Trophoblast cell (in vitro differentiated cells and primary cell): Measurements from ENCODE around the gene YY1.
"Not testable (repeated sequence)": the region's sequence is repeated elsewhere in the genome, so short reads cannot be mapped to it uniquely, and the experiment has no call there.

ENCODE experiments used
- DNase-seq, 2 donors: peaks; one replicate each; pipeline ENCODE4 v3.0.0-alpha.2; 2016
- H2AFZ ChIP-seq: 2 replicates; pipeline ENCODE4 v1.6.1; 2013; ENCODE audit warnings: low read length, moderate library complexity, mild to moderate bottlenecking; ENCODE audit not compliant: insufficient read depth, poor library complexity
- H2AK5ac ChIP-seq: 2 replicates; pipeline ENCODE4 v1.6.1; 2013; ENCODE audit warnings: mild to moderate bottlenecking, low read length
- H2BK120ac ChIP-seq: 2 replicates; pipeline ENCODE4 v1.6.1; 2013; ENCODE audit warnings: low read length, mild to moderate bottlenecking, moderate library complexity; ENCODE audit not compliant: insufficient read depth, poor library complexity
- H2BK12ac ChIP-seq: 2 replicates; pipeline ENCODE4 v1.6.1; 2013; ENCODE audit warnings: mild to moderate bottlenecking, low read length, moderate library complexity
- H2BK5ac ChIP-seq: 2 replicates; pipeline ENCODE4 v1.6.1; 2013; ENCODE audit warnings: low read length, low read depth, moderate library complexity, mild to moderate bottlenecking; ENCODE audit not compliant: poor library complexity
- H3K14ac ChIP-seq: 2 replicates; pipeline ENCODE4 v1.6.1; 2013; ENCODE audit warnings: mild to moderate bottlenecking, low read length
- H3K18ac ChIP-seq: 2 replicates; pipeline ENCODE4 v1.6.1; 2013; ENCODE audit warnings: mild to moderate bottlenecking, low read length
- H3K23ac ChIP-seq: 2 replicates; pipeline ENCODE4 v1.6.1; 2013; ENCODE audit warnings: low read length
- H3K27ac ChIP-seq: 2 replicates; pipeline ENCODE4 v1.5.1; 2013; ENCODE audit warnings: low read depth, mild to moderate bottlenecking, inconsistent platforms, low read length, moderate library complexity
- H3K27me3 ChIP-seq: 2 replicates; pipeline ENCODE4 v1.6.1; 2013; ENCODE audit warnings: inconsistent platforms, mild to moderate bottlenecking, low read length, moderate library complexity; ENCODE audit not compliant: insufficient read depth
- H3K36me3 ChIP-seq, 2 experiments: 1 replicate in 1 of 2; 2 replicates in 1 of 2; pipeline ENCODE4 v1.6.1; 2013; ENCODE audit warnings: low read length in 2 of 2, mild to moderate bottlenecking in 2 of 2, moderate library complexity in 1 of 2; ENCODE audit not compliant: insufficient read depth in 2 of 2, control insufficient read depth in 1 of 2
- H3K4ac ChIP-seq: 2 replicates; pipeline ENCODE4 v1.6.1; 2013; ENCODE audit warnings: low read depth, mild to moderate bottlenecking, low read length, moderate library complexity
- H3K4me1 ChIP-seq, 2 experiments: 1 replicate in 1 of 2; 2 replicates in 1 of 2; pipeline ENCODE4 v1.6.1; 2013; ENCODE audit warnings: low read length in 2 of 2, mild to moderate bottlenecking in 2 of 2, moderate library complexity in 1 of 2; ENCODE audit not compliant: insufficient read depth in 2 of 2, control insufficient read depth in 1 of 2
- H3K4me2 ChIP-seq: 2 replicates; pipeline ENCODE4 v1.6.1; 2013; ENCODE audit warnings: inconsistent platforms, mild to moderate bottlenecking, low read length, moderate library complexity
- H3K4me3 ChIP-seq: 2 replicates; pipeline ENCODE4 v1.5.1; 2013; ENCODE audit warnings: mild to moderate bottlenecking, low read depth, low read length, inconsistent platforms
- H3K79me1 ChIP-seq: one replicate; pipeline ENCODE4 v1.6.1; 2013; ENCODE audit warnings: low read length
- H3K79me2 ChIP-seq: 2 replicates; pipeline ENCODE4 v1.6.1; 2013; ENCODE audit warnings: low read length, mild to moderate bottlenecking; ENCODE audit not compliant: control insufficient read depth, insufficient read depth, poor library complexity
- H3K9ac ChIP-seq: 2 replicates; pipeline ENCODE4 v1.6.1; 2013; ENCODE audit warnings: mild to moderate bottlenecking, low read length
- H3K9me3 ChIP-seq: 2 replicates; pipeline ENCODE4 v1.6.1; 2013; ENCODE audit warnings: low read depth, mild to moderate bottlenecking, control low read depth, inconsistent platforms, low read length; ENCODE audit not compliant: insufficient read depth
- H4K12ac ChIP-seq: 2 replicates; pipeline ENCODE4 v1.6.1; 2013; ENCODE audit warnings: low read depth, mild to moderate bottlenecking, low read length, moderate library complexity
- H4K8ac ChIP-seq: 2 replicates; pipeline ENCODE4 v1.6.1; 2013; ENCODE audit warnings: low read depth, mild to moderate bottlenecking, low read length, moderate library complexity
- H4K91ac ChIP-seq: one replicate; pipeline ENCODE4 v1.6.1; 2013; ENCODE audit warnings: low read depth, mild to moderate bottlenecking, low read length, moderate library complexity
- WGBS: extraction: QIAGEN DNeasy Blood & Tissue Kit; methylation state at CpG from one replicate; pipeline ENCODE4 v1.1.7; 2013; ENCODE audit warnings: missing lambda C conversion rate; ENCODE audit not compliant: insufficient read length, insufficient coverage; ENCODE audit errors: extremely low coverage; 5-methylcytosine and 5-hydroxymethylcytosine counted together

Gene YY1

GRCh38 chr14:100204835-100205167 lies 34.1 kb upstream of the YY1 start:
- not testable (repeated sequence) for DNase-seq, H3K79me2 ChIP-seq, H3K4ac ChIP-seq, H4K91ac ChIP-seq, H3K4me1 ChIP-seq, H3K9ac ChIP-seq, H3K79me1 ChIP-seq, H2AK5ac ChIP-seq, H2BK120ac ChIP-seq, H3K14ac ChIP-seq, H3K36me3 ChIP-seq, H3K27me3 ChIP-seq, H3K23ac ChIP-seq, H2BK5ac ChIP-seq, H3K4me3 ChIP-seq, H3K18ac ChIP-seq, H3K9me3 ChIP-seq, H2AFZ ChIP-seq, H3K4me2 ChIP-seq, H2BK12ac ChIP-seq, H4K8ac ChIP-seq, H4K12ac ChIP-seq
- peak overlapping the region; percentile 14 for H3K27ac ChIP-seq
- WGBS = no CpG with 5 or more reads among the region's 7 CpGs

- not testable (repeated sequence) for H3K27me3 ChIP-seq, H3K79me2 ChIP-seq, H4K91ac ChIP-seq, H2AK5ac ChIP-seq, H3K18ac ChIP-seq, H3K9me3 ChIP-seq, H3K23ac ChIP-seq, H4K8ac ChIP-seq, H2AFZ ChIP-seq, H3K4ac ChIP-seq, H3K4me1 ChIP-seq, H3K27ac ChIP-seq, H3K9ac ChIP-seq, H3K79me1 ChIP-seq, H2BK5ac ChIP-seq, H3K4me3 ChIP-seq, H3K14ac ChIP-seq, DNase-seq, H3K36me3 ChIP-seq, H2BK12ac ChIP-seq, H4K12ac ChIP-seq, H3K4me2 ChIP-seq
- peak overlapping the region; percentile 34 for H2BK120ac ChIP-seq
- WGBS = no CpG with 5 or more reads among the region's 10 CpGs
Observed at GRCh38 chr14:100207588-100207987, 31.4 kb upstream of the YY1 start.

GRCh38 chr14:100208136-100208535 lies 30.8 kb upstream of the YY1 start:
- not testable (repeated sequence) for H3K79me1 ChIP-seq, H3K4me1 ChIP-seq, H2BK12ac ChIP-seq, H3K36me3 ChIP-seq, H2BK120ac ChIP-seq, H4K12ac ChIP-seq, H2AK5ac ChIP-seq, H3K18ac ChIP-seq, DNase-seq, H4K8ac ChIP-seq, H3K27ac ChIP-seq, H3K14ac ChIP-seq, H4K91ac ChIP-seq, H2AFZ ChIP-seq, H3K4me3 ChIP-seq, H2BK5ac ChIP-seq, H3K9me3 ChIP-seq, H3K27me3 ChIP-seq, H3K4me2 ChIP-seq, H3K79me2 ChIP-seq, H3K23ac ChIP-seq, H3K9ac ChIP-seq, H3K4ac ChIP-seq
- WGBS = no CpG with 5 or more reads among the region's 33 CpGs

GRCh38 chr14:100211366-100211765 lies 27.6 kb upstream of the YY1 start:
- no peak overlapping the region for H4K8ac ChIP-seq
- H4K91ac ChIP-seq = no peak overlapping the region
- peaks cover 2% of the 10 kb centered on the region for H3K9me3 ChIP-seq
- H3K4me1 ChIP-seq = peaks cover 8 to 10% of the 10 kb centered on the region in 2 experiments
- no peak overlapping the region for H2BK120ac ChIP-seq
- H3K14ac ChIP-seq = no peak overlapping the region
- H3K27ac ChIP-seq = no peak overlapping the region
- no peak overlapping the region for H3K18ac ChIP-seq
- no peak overlapping the region for H2AK5ac ChIP-seq
- H3K27me3 ChIP-seq = no peaks in the 10 kb centered on the region
- no peak overlapping the region for H3K4ac ChIP-seq
- no peak overlapping the region for H3K4me3 ChIP-seq
- no CpG with 5 or more reads among the region's 9 CpGs for WGBS
- no peak overlapping the region for H2AFZ ChIP-seq
- no peak overlapping the region for H3K23ac ChIP-seq
- peak in 1 of 2 donors; percentile 67 for DNase-seq
- H3K36me3 ChIP-seq = no peaks in the 10 kb centered on the region
- H2BK12ac ChIP-seq = no peak overlapping the region
- no peak overlapping the region for H3K4me2 ChIP-seq
- H3K79me2 ChIP-seq = peaks cover 6% of the 10 kb centered on the region
- H4K12ac ChIP-seq = no peak overlapping the region
- H2BK5ac ChIP-seq = no peak overlapping the region
- H3K79me1 ChIP-seq = peaks cover 9% of the 10 kb centered on the region
- no peak overlapping the region for H3K9ac ChIP-seq
